GM21723 (cell line): Measurements from ENCODE around the gene ASMTL.
A peak's percentile ranks its signal among the peaks of the same experiment; 100 is the strongest.
"Not testable (repeated sequence)": the region's sequence is repeated elsewhere in the genome, so short reads cannot be mapped to it uniquely, and the experiment has no call there.

Experiments
- ATAC-seq: cut with Tn5 transposase; IDR thresholded peaks from one replicate; pipeline ENCODE4 v1.9.1; 2021; ENCODE audit warnings: mild to moderate bottlenecking, moderate library complexity; ENCODE audit not compliant: unreplicated experiment

ASMTL gene

DNA sequence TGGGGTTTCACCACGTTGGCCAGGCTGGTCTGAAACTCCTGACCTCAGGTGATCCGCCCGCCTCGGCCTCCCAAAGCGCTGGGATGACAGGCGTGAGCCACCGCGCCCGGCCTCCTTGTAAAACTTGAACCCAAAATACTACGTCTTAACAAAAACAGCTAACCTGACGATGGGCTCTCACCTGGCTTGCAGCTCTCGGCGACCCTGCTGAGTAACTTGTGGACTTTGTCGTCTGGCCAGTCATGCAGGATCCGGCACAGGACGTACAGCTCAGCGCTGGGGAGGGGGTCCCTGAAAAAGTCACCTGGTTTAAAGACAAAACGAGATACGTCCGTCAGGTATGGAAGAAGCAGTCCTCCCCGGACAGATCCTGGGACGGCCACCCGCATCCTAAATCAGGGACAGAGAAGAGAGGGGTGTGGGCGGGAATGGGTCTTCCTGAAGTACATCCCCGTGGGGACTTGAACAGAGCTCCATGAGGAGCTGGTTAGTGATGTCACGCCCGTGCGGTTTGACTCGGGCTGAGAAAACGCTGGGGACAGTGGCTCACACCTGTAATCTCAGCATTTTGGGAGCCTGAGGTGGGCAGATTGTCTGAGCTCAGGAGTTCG lies 40.1 kb downstream of the ASMTL start:
- no peak for ATAC-seq

DNA sequence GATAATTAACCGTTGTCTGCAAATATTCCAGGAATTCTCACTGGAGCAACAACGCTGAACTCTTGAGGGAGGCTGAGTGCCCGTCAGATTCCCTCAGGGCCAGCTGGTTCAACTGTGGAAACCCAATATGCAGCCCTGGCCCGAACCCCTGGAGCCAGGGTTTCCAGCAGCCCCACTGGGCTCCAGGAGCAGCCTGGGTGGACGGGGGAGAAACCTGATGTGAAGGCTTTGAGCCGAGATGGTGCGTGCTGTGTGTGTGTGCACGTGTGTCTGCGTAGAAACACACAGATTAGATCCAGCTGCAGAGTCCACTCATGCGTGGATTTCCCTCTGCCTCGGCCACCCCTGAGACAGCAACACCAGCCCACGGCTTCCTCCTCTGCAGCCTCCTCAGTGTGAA lies 41.4 kb downstream of the ASMTL start:
- no peak for ATAC-seq

DNA sequence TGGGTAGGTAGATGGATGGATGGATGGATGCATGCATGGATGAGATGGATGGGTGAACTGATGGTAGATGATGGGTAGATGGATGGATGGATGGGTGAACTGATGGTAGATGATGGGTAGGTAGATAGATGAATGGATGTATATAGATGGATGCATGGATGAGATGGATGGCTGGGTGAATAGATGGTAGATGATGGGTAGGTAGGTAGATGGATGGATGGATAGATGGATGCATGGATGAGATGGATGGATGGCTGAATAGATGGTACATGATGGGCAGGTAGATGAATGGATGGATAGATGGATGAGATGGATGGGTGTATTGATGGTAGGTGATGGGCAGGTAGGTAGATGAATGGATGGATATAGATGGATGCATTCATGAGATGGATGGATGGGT lies 45.7 kb downstream of the ASMTL start:
- no peak for ATAC-seq

DNA sequence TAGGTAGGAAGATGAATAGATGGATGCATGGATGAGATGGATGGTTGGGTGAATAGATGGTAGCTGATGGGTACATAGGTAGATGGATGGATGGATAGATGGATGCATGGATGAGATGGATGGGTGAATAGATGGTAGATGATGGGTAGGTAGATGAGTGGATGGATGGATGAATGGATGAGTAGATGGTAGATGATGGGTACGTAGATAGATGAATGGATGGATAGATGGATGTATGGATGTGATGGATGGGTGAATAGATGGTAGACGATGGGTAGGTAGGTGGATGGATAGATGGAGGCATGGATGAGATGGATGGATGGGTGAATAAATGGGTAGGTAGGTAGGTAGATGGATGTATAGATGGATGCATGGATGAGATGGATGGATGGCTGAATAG lies 46.9 kb downstream of the ASMTL start:
- not testable (repeated sequence) for ATAC-seq

DNA sequence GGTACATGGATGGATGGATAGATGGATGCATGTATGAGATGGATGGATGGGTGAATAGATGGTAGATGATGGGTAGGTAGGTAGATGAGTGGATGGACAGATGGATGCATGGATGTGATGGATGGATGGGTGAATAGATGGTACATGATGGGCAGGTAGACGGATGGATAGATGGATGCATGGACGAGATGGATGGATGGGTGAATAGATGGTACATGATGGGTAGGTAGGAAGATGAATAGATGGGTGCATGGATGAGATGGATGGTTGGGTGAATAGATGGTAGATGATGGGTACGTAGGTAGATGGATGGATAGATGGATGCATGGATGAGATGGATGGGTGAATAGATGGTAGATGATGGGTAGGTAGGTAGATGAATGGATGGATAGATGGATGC lies 48.8 kb downstream of the ASMTL start:
- not testable (repeated sequence) for ATAC-seq

DNA sequence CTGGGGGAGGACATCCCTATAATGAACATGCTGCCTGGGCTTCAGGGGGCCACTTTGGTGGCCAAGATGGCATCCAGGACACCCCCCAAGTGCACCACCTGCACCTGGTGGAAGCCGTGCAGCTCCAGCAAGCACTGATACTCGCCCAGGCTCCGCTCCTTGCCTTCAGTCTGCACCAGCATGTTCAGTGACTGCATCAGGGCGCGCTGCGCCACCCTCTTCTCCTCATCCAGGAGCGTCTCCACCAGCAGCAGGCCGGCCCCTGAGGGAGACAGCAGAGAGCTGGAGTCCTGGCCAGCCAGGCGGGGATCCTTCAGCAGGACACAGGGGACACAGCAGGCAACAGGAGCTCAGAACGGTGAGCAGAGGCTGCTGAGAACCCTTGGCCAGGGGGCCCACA lies 49.5 kb downstream of the ASMTL start:
- no peak for ATAC-seq

DNA sequence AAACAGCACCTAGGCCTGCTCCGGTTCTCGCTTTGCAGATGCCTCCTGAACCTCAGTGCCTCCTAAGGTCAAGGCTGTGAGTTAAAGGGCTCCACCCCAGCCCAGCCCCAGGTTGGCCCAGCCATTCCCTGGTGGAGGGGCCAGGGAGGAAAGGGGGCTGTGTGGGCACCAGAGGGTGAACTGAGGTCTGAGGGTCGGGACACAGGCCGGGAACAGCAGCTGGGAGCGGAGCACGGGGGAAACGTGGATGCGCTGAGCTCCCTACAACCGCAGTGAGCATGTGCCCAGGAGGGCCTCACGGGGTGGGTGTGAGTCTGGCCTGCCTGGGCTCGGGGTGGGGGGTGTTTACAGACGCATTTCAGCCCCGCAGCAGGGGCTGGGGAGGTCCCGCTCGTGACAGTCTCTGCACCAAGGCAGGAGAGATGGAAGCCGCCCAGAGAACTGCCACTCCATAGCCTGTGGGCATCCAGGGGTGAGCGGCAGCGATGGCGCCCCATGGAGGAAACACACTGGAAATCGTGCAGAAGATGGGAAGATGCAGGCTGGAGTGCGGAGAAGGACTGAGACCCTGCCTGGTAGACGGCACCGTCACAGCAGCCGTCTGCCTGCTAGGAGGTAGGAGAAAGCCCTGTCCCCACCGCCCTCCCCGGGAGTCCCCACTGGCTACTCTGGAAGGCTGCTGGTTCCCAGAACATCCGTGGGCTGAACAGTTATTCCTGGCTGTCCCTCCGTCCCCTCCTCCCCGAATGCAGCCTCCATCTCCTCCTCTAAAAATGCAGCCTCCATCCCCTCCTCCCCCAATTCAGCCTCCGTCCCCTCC lies 50.9 kb downstream of the ASMTL start:
- no peak for ATAC-seq

DNA sequence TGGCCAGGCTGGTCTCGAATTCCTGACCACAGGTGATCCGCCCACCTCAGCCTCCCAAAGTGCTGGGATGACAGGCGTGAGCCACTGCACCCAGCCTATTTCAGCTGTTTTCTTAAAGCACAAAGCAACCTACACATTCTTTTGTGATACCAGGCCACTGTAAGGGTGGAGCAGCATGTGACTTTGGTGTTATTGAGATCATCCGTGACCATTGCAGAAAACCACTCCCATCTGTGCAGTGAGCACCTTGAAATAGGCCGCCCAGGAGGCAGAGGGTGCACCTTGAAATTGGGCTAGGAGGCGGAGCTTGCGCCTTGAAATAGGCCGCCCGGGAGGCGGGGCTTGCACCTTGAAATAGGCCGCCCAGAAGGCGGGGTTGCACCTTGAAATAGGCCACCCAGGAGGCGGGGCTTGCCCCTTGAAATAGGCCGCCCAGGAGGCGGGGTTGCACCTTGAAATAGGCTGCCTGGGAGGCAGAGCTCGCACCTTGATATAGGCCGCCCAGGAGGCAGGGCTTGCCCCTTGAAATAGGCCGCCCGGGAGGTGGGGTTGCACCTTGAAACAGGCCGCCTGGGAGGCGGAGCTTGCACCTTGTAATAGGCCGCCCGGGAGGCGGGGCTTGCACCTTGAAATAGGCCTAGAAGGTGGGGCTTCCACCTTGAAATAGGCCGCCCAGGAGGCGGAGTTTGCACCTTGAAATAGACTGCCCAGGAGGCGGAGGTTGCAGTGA lies 51.8 kb downstream of the ASMTL start:
- ATAC-seq = no peak

DNA sequence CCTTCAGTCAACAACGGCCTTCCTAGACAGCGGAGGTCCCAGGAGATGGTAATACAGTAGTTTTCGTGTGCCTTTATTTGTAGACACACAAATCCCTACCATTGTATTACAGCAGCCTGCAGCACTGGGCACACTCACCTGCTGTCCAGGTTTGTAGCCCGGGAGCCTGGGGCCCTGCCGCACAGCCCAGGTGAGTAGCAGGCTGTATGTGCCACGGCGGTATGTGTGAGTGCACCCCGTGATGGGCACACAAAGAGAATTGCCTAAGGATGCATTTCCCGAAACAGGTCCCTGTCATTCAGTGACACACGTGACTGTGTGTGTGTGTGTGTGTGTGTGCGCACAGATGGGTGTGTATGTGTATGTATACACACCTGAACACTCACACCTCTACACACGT lies 52.7 kb downstream of the ASMTL start:
- ATAC-seq = no peak

DNA sequence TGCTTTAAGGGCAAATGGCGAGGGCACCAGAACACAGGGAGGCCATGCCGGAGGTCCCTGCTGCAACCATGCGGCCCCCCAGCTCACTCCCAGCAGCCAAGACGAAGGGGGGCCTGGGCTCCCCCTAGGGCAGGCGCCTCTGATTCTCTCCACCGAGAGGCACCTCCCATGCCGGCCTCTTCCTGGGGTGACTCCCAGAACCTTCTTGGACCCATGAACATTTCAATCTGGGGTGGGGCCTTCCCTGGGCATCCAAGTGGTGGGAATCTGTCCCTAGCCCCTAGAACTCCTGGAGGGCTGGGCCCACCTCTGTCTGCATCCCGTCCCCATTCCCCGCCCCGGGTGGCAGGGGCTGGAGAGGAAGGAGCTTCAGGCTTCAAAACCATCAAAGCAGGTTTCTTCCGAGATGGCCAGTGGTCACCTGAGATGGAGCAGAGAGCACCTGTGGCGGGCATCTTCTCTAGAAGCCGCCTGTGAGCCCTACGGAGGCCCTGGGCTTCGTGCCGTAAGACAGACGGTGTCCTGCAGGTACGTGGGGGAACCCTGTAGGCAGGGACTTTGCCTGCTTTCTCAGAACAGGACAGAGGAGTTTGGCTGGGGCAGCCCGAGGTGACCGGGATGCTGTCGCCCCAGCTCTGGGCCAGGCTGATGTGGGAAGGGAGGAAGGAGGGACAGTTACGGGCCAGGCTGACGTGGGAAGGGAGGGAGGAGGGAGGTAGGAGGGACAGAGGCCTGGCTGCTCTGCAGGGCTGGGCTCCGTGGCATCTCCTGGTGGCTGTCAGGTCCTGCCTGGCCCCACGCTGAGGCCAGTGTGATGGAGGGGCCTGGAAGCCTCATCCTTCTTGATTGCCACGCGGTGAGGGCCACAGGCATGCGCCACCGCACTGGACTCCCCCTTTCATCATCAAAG lies 54.0 kb downstream of the ASMTL start:
- ATAC-seq = no peak

DNA sequence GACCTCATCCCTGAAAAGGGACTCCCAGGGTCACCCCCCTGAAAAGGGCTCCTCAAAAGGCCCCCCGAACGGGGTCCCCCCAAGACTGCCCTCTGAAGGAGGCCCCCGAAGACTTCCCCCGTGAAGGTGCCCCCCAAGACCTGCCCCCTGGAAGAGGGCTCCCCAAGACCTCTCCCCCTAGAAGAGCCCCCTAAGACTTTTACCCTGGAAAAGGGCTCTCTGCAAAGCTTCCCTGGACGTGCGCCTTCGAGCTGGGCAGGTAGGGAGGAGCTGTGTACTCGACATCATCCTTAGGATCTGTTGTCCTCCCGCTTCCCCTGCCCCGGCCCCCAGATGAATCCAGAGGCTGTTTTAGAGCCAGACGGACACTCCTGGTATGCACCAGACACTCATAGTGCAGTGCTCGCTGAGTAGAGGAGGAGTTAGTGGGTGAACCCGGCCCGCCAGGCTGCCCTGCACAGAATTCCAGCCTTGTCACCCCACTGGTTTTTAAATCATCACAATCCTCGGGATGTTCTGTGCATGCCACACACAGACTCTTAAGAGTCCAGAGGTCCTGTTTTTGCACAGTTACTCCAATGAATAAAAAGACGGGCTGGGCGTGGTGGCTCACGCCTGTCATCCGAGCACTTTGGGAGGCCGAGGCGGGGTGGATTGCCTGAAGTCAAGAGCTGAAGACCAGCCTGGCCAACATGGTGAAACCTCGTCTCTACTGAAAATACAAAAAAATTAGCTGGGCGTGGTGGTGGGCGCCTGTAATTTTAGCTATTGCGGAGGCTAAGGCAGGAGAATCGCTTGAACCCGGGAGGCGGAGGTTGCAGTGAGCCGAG lies 55.1 kb downstream of the ASMTL start:
- ATAC-seq = no peak

DNA sequence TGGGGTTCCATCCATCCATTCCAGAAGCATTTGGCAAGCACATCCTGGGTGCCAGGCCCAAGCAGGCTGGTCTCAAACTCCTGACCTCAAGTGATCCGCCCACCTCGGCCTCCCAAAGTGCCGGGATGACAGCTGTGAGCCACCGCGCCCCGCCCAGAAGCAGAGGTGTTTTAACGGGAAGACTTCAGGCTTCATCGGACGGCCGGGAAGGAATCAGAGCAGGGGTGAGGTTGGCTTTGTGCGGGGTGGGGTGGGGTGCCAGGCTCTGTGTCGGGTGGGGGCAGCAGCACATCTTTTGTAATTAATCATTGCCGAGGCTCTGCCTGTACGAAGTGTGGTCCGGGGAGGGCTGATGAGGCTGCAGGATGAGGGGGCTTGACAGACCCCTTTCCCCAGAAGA lies 55.7 kb downstream of the ASMTL start:
- ATAC-seq = no peak

DNA sequence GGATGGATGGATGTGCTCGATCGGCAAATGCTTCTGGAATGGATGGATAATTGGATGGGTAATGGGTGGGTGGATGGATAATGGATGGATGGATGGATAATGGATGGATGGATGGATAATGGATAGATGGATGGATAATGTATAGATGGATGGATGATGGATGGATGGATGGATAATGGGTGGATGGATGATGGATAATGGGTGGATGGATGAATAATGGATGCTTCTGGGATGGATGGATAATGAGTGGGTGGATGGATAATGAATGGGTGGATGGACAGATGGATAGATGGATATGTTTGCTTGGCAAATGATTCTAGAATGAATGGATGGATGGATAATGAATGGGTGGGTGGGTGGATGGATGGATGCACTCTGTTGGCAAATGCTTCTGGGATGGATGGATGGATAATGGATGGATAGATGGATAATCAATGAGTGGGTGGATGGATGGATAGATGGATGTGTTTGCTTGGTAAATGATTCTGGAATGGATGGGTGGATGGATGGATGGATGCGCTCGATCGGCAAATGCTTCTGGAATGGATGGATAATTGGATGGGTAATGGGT lies 57.0 kb downstream of the ASMTL start:
- no peak for ATAC-seq

DNA sequence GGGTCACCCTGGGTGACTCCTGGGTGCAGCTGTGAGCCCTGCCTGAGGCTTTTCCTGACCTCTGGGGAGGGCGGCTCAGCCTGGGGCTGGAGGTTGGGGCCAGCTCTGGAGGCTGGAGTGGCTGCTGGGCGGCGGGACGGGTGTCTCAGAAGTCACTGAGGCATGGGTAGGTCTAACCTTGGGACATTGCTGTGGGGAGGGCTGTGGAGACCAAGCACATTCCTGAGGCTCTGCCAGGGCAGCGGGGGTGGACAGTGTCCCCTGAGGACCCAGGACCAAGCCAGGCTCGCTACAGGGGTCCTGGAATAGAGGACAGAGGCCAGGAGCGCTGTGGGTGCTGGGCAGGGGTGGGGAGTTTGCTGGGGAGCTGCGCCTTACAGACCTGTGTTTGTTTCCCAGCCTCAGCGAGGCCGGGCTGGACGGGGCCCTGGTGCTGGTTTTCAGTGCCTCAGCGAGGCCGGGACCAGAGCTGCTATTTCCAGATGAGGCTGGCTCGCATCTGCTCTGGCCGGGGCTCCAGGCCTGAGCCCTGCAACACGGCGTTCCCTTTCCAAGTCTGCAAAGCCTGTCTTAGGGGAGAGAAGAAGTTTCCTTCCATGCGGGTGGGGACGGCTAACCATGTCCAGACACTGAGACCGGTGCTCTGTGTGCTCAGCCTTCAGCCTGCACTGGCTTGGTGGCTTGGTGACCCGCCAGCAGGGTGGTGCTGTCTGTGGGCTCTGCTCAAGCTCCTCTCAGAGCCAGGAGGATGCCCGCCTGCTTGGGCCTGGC lies 57.8 kb downstream of the ASMTL start:
- no peak for ATAC-seq

DNA sequence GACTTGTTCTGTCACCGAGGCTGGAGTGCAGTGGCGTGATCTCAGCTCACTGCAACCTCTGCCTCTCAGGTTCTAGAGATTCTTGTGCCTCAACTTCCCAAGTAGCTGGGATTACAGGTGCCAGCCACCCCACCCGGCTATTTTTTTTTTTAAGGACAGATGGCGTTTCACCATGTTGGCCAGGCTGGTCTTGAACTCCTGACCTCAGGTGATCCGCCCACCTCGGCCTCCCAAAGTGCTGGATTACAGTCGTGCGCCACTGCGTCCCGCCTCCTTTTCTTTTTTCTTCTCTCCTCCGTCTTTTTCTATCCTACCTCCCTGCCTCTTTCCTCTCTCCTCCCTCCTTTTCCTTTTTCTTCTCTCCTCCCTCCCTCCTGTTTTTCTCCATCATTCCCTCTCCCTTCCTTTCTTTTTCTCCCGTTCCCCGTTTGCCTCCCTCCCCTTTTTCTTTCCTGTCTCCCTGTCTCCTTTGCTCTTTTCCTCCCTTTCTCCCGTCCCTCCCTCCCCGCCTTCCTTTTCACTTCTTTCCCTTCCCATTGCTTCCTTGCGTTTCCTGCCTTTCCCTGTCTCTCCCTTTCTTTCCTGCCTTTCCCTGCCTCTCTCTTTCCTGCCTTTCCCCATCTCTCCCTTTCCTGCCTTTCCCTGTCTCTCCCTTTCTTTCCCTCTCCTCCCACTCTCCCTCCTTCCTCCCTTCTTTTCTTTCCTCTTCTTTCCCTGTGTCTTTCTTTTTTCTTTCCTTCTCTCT lies 58.7 kb downstream of the ASMTL start:
- ATAC-seq = no peak

DNA sequence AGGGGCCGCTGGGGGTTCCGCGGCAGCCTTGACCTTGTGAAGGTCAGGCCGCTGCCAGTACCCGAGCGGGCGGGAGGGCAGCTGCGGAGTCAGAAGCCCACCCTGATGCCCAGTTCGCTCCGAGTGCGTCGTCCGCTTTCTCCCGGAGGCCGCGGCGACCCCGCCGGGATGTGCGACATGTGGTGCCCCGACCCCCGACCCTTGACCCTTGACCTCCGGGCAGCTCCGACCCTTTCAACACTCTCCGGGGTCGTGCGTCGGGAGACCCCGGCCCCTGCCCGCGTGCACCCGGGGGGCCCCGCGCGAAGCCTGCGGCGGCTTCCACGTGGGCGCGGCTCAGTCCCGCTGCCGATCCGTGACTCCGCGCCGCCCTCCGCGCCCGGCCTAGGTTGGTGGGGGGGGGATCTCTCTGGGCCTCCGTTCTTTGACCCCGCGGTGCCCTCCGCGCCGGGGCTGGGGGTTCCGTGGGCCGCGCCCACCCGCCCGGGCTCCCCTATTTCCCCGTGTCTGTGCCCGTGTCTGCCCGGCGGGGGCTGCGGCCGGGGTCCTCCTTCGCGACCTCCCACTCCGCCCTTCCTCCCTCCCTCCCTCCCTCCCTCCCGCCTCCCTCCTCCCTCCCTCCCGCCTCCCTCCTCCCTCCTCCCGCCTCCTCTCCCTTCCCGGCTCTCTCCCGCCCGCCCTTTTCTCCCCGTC lies 60.2 kb downstream of the ASMTL start:
- ATAC-seq = peak; percentile 37

DNA sequence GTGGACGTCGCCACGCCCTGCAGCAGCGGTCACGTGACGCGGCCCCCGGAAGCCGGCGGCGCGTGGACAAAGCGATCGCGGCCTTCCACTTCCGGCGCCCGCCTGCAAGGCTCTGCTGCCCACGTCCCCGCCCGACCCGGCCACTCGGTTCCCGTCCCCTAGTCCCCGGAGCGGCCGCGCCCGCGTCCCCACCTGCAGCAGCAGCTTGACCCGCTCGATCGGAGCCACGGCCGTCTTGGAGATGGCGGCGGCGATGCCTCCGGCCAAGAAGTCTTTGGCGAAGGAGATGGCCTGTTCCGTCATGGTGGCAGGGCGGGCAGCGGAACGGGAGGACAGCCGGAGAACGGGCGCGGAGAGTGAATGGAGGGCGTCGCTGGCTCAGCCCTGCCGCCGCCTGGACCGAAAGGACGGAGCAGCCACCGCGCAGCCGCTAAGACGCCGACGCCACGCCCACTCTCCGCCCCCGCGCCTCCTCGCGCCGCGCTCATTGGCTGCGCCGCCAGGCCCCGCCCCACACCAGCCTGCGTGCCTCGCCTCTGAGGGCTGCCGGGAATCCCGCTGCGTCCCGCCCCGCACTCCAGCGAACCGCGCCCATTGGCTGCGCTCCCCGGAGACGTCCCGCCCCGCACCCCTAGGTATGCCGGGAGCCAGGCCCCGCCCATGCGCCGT lies 60.9 kb downstream of the ASMTL start, which contains the start of gene SLC25A6:
Gene SLC25A6, minus strand, starts transcription at position 407 of the 669 bp plus-strand sequence. Its CDS starts 104 bp downstream, at position 303.
- ATAC-seq = peak; percentile 94
